ENCODE results near the gene STXBP3. TPM values are rescaled to one million over a fixed set of nuclear protein-coding genes. Genes with fewer than 3 reads are reported as not detected.

Gene STXBP3
- total and polyA plus RNA-seq, 9 of the 15 experiments (the other 6 are each of a cell fraction or from before 2014, with no cell fraction given): 32.5 to 52.5 (median 39.2) TPM

DNA sequence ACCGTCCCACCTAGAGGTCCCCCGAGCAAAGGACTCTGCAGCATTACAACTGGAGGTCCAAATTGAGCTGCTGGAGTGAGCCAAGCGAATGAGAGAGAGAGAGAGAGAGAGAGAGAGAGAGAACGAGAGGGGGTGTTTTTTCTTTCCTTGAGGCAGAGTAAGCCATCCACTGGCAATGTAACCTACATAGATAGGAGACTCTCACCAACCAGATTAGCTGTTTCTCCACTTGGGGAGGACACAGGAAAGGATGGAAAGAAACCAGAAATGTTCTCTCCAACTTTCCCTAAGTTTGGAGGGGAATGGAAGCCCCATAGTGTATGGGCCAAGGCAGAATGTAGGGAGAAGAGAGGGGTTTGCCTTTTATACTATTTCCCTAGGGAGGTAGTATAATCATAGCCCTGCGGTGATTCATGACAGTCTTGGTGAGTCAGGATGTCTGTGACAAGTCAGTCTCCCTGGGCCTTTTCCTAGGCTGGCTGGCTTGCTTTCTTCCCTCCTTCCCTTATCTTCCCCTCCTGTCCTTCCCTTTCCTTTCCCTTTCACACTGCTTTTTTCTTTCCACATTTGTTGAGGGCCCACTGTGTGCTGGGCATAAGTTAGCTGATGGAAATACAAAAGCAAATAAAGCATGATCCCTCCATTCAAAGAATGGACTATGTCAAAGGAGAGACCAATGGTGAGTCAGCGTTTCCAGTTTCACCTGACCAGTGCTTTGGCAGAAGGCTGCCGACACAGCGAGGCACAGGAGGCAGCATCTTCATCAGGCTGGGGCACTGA is 26.6 kb upstream of the STXBP3 start:
- 15% methylated on average over 8 of the region's 8 CpGs for WGBS (ENCODE audit: insufficient coverage, low coverage, missing lambda C conversion rate)
- no peaks in the 10 kb centered on the region for H3K9me1 ChIP-seq (ENCODE audit: control insufficient read depth, insufficient read depth, low read length)
- peak overlapping the region; percentile 1; the same call in 1 of the 2 replicates for H3K4me2 ChIP-seq (ENCODE audit: insufficient read depth, low read length)
- BruUV-seq (replicated peaks): no TSS peak
- H2AFZ ChIP-seq (ENCODE audit: low read depth, low read length): peak overlapping the region; percentile 46
- H3K9me3 ChIP-seq (replicated peaks; ENCODE audit: control insufficient read depth, insufficient read depth, low read depth, low read length): no peaks in the 10 kb centered on the region
- no peak overlapping the region; the same call in 2 of the 3 replicates for H3K27ac ChIP-seq (ENCODE audit: extremely low read depth, low read depth, low read length)
- DNase-seq (ENCODE audit: extremely low read depth in 1 of 4, low spot score in 3 of 4) (peak; percentile 27 to 51 (median 34)), FAIRE-seq (peak; percentile 44), ATAC-seq (peak; percentile 73)
- peaks cover 0 to 10% of the 10 kb centered on the region in 2 experiments; a peak in 3 of 5 replicates for H3K4me1 ChIP-seq (replicated peaks in 1 of 2; ENCODE audit: control insufficient read depth in 2 of 2, insufficient read depth in 2 of 2, low read length in 2 of 2)
- CTCF ChIA-PET (ENCODE audit: low intra/inter-chr PET ratio): no interaction called here
- no peaks in the 10 kb centered on the region for H3K79me2 ChIP-seq (ENCODE audit: control insufficient read depth, insufficient read depth, low read length)
- no peaks in the 10 kb centered on the region for H4K20me1 ChIP-seq (replicated peaks; ENCODE audit: control insufficient read depth, insufficient read depth, low read length)
- POLR2A ChIA-PET: interaction anchor here (0.5 to 1.5 kb wide), 3 partner anchors 8 to 370 kb away, joined by 3 to 10 read pairs (median 4); partner anchors contain the start of gene TMEM167B
- intact Hi-C loops (cut with micrococcal nuclease): no loop called here
- H3K4me3 ChIP-seq: no peak overlapping the region
- in situ Hi-C loops (cut with MboI): no loop called here
- peaks cover 19 to 20% of the 10 kb centered on the region in 2 experiments; a peak in 4 of 5 replicates for H3K27me3 ChIP-seq (ENCODE audit: control insufficient read depth in 2 of 2, insufficient read depth in 2 of 2, low read length in 2 of 2)
- no peaks in the 10 kb centered on the region for H3K36me3 ChIP-seq (ENCODE audit: control insufficient read depth, insufficient read depth, low read length)
- 0 out of 4 replicates have a peak overlapping the region, but pooled peaks of 1 of the 2 experiments have one; percentile 27 for H3K9ac ChIP-seq (ENCODE audit: insufficient read depth in 1 of 2, low read depth in 2 of 2, low read length in 2 of 2)
- TF ChIP-seq IFI16 (CRISPR knock-in tag; IDR thresholded peaks at IDR 0.05) (no peak), L3MBTL2 (IDR thresholded peaks at IDR 0.05) (peak; percentile 38; the same call in 1 of the 2 replicates), ZKSCAN1 (IDR thresholded peaks at IDR 0.05; ENCODE audit: low read depth, low read length) (peak; percentile 83; the same call in 1 of the 2 replicates), ARID1B (IDR thresholded peaks at IDR 0.05) (peak; percentile 77), LEF1 (IDR thresholded peaks at IDR 0.05) (0 out of 2 replicates have a peak, but pooled peaks have one; percentile 38), NR1H2 (CRISPR knock-in tag; IDR thresholded peaks at IDR 0.05) (no peak), FOSL1 (tag; conservative IDR thresholded peaks at IDR 0.05) (peak; percentile 94), ATF3 (IDR thresholded peaks at IDR 0.05) (peak; percentile 86), ATF3 (CRISPR knock-in tag; conservative IDR thresholded peaks at IDR 0.05) (no peak), JUN (IDR thresholded peaks at IDR 0.05; ENCODE audit: borderline replicate concordance, low read depth, low read length) (peak; percentile 69; the same call in 1 of the 2 replicates), JUN (CRISPR knock-in tag; IDR thresholded peaks at IDR 0.05; ENCODE audit: borderline replicate concordance) (no peak), PKNOX1 (IDR thresholded peaks at IDR 0.05) (peak; percentile 65)
- TF ChIP-seq, protein P1, sequence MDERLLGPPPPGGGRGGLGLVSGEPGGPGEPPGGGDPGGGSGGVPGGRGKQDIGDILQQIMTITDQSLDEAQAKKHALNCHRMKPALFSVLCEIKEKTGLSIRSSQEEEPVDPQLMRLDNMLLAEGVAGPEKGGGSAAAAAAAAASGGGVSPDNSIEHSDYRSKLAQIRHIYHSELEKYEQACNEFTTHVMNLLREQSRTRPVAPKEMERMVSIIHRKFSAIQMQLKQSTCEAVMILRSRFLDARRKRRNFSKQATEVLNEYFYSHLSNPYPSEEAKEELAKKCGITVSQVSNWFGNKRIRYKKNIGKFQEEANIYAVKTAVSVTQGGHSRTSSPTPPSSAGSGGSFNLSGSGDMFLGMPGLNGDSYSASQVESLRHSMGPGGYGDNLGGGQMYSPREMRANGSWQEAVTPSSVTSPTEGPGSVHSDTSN (CRISPR knock-in tag; IDR thresholded peaks at IDR 0.05; ENCODE audit: low read depth): no peak
- TF ChIP-seq, protein P1 (tag; conservative IDR thresholded peaks at IDR 0.05; ENCODE audit: low read depth): peak; percentile 40; the same call in 1 of the 2 replicates
